Activated T-helper 2 cell treated with anti-CD3 and anti-CD28 coated beads, Interferon-gamma antibody, Interleukin-2, Interleukin-4, amounts not matched to agents 10 μg/mL and 5 μg/mL and 100 μg/mL, durations not matched to agents 14 hours and 24 hours and 36 hours (primary cell): ENCODE measurements around the gene DLG1. TPM values are rescaled to one million over a fixed set of nuclear protein-coding genes. Genes with fewer than 3 reads are reported as not detected.

Source experiments
- DNase-seq: peaks from one replicate; pipeline ENCODE4 v3.0.0; 2021; ENCODE audit warnings: low spot score
- H3K27ac Mint-ChIP-seq: one replicate; pipeline ENCODE4 v1.8.0; 2021; ENCODE audit warnings: mixed read lengths
- H3K27me3 Mint-ChIP-seq: one replicate; pipeline ENCODE4 v1.8.0; 2021; ENCODE audit warnings: low read depth, mixed read lengths
- H3K36me3 Mint-ChIP-seq: one replicate; pipeline ENCODE4 v1.8.0; 2021; ENCODE audit warnings: low read depth, mixed read lengths
- H3K4me1 Mint-ChIP-seq: one replicate; pipeline ENCODE4 v1.8.0; 2021; ENCODE audit warnings: low read depth, mixed read lengths
- H3K4me3 Mint-ChIP-seq: one replicate; pipeline ENCODE4 v1.8.0; 2021; ENCODE audit warnings: low read depth, mild to moderate bottlenecking, moderate library complexity, mixed read lengths
- H3K9me3 Mint-ChIP-seq: one replicate; pipeline ENCODE4 v1.8.0; 2021; ENCODE audit warnings: mixed read lengths
- intact Hi-C: fragments of 100-400 bp; cut with micrococcal nuclease; formaldehyde crosslinking; loops from one replicate; pipeline ENCODE4 v1.15.1; 2023
- total RNA-seq: library from RNA; stranded (reverse); gene quantifications from 2 replicates; pipeline ENCODE4 v1.2.3, GENCODE V29; 2022

Gene DLG1
- total RNA-seq, 1 donor from 2014 or later, result 77.5 TPM

DNA sequence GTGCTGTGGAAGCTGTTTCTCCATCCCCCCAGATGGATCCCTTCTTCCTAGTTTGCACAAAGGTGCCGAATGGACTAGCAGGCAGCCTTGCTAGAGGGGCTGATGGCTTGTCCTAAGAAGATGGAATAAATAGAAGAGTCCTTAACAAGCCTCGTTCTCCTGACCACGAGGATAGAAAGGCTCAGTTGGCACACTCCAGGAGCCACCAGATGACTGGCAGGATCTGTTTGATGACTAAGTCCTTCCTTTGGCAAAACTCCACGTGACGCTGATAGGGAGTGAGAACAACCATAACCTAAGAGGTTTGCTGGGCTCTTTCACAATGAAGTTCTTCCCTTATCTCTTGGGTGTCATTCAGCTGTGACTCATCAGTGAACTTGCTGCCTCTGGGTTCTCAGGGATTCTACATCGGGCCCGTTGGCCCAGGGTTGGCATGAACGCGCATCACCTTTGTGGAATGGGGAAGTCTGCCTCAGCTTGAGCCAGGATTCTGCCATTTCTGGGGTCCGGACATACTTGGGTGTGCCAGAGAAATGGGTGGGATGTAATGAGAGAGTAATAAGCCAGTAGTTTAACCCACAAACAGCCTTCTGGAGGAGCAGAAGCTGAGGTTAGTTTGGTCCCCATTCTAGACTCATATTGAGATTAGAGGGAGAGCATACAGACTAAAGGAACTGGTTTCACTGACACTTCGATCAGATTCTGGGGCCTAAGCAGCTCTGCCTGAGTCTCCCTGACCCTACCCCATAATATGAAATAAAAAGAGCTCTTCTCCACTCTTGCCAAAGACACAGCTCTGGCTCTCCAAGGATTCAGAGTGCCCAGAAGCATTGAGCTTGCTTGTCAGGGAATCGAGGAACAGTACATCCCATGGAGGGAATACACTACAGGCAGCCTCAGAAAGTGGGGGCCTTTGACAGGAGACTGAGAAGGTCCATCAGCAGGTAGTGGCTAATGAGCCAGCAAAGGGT is 266.8 kb downstream of the DLG1 start:
- no peak for DNase-seq
- Mint-ChIP-seq H3K36me3 (no peaks in the 10 kb centered on the region), H3K27me3 (peaks cover 2% of the 10 kb centered on the region), H3K4me3 (peak overlapping the region; percentile 27), H3K4me1 (peaks cover 14% of the 10 kb centered on the region), H3K27ac (peak overlapping the region; percentile 82), H3K9me3 (peaks cover 10% of the 10 kb centered on the region)
- intact Hi-C loops, result no loop called here

DNA sequence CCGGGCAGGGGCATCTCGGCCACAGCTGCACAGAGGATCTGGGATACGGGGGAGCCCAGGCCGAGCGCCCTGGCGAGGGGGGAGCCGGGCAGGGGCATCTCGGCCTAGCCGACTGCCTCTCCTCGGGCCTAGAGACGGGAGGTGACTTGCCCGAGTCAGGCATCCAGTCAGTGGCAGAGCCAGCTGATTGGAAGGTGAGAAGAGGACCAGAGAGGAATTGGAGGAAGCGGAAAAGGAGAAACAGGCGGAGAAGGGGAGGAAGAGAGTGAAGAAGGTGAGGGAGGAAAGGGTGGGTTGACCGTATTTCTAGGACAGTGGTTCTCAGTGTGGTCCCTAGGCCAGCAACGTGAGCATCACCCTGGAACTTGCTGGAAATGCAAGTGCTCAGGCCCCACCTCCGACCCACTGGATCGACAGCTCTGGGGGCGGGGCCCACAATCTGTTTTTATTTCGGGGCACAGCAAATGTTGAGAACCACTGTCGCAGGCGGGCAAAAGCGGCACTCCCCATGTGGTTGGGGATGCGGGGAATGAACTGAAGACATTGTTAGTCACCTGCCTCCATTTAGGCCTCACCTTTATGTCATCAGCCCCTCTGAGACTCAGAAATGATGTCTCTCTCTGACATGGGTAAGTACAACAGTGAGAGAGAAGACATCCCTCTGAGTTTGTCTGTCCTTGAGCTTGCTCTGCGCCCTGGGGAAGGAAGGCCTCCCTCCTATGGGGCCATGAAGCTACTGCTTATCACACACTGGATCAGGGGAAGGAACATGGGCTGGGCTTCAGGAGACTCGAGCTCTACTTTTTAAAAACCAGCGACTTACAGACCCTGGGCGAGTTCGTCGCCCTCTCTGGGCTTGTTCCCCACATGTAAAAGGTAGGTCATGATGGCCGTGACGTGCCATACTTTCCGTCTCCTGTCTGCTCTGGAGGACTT is 267.8 kb downstream of the DLG1 start:
- DNase-seq, result no peak
- Mint-ChIP-seq H3K27ac (peak overlapping the region; percentile 82), H3K4me1 (peaks cover 14% of the 10 kb centered on the region), H3K4me3 (peak overlapping the region; percentile 27), H3K9me3 (peaks cover 10% of the 10 kb centered on the region), H3K36me3 (no peaks in the 10 kb centered on the region), H3K27me3 (peaks cover 2% of the 10 kb centered on the region)
- intact Hi-C loops, result no loop called here

DNA sequence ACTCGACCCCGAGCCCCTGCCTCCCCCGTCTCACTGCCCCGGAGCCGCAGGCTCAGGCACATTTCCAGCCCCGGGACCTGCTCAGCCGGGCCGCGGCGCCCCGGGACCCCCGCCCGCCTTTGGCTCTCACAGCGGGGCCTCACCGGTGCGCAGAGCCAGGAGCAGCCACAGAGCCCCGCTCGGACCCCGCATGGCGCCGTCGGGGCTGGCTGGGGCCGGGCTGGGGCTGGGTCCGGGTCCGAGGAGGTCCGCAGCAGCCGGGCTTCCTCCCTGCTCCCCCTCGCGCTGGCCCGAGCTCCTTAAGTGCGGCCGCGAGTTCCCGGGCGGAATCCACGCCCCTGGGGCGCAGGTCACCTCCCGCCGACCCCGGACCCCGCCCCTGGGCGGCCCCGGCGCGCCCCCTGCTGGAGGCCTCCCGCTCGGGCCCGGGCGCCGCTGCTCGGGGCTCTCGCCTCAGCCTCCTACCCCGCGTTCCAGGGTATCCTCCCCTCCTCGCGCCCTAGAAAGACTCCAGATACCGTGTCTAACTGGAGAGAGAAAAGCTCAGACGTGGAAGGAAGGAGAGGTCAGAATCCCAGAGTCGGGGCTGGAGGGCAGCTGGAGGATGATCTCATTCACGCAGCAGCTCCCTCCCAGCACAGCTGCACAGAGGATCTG is 268.8 kb downstream of the DLG1 start, which contains the start of gene MELTF:
Gene MELTF, minus strand, starts transcription at position 307 of the 657 bp plus-strand sequence. Its CDS starts 115 bp downstream, at position 192.
- DNase-seq, result peak; percentile 70
- Mint-ChIP-seq H3K27me3 (no peaks in the 10 kb centered on the region), H3K4me3 (peak within 1 kb of the TSS; percentile 69), H3K27ac (no peak within 1 kb of the TSS), H3K36me3 (no peaks in the 10 kb centered on the region), H3K9me3 (peaks cover 7% of the 10 kb centered on the region), H3K4me1 (peaks cover 14% of the 10 kb centered on the region)
- intact Hi-C loops, result loop anchor here (1.0 kb wide), 1 partner anchor 26 kb away; no protein-coding TSS in a partner anchor

DNA sequence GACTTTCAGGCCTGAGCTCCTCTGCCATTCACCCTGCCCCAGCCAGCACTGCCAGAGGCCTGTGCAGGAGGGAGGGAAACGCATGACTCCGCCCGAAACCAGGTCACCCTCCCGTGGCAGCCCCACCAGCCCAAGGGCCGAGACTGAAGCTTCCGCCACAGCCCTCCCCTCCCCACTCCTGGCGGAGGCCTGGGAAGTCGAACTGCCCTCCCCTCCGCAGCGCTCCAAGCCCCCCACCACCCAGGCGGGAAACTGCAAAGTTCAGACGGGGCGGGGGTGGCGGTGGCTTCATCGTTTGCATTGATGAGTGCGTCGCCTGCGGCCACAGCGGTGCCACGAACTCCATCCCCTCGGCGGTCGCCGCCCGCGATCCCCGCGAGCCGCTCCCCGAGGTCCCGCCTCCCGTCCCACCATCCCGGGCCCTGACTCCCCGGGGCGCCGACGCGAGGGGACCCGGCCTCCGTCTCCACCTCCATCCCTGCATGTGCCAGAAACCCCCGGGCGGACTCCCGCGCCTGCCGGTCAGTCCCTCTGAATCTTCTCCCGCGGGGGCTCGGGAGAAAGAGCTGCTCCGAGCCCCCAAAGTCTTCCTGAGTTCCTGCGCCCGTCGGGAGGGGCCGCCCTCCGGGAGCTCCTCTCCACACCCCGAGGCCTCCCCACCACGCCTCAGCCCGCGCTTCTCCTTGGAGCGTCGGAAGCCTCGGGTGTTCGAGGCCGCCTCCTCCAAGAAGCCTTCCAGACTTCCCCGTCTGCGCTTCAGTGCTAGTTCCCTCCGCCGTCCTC is 269.5 kb downstream of the DLG1 start:
- H3K9me3 Mint-ChIP-seq, result peaks cover 3% of the 10 kb centered on the region
- intact Hi-C loops, result loop anchor here (1.0 kb wide), 1 partner anchor 26 kb away; no protein-coding TSS in a partner anchor
- H3K27ac Mint-ChIP-seq, result no peak overlapping the region
- H3K4me3 Mint-ChIP-seq, result peak overlapping the region; percentile 69
- H3K36me3 Mint-ChIP-seq, result no peaks in the 10 kb centered on the region
- peaks cover 14% of the 10 kb centered on the region for H3K4me1 Mint-ChIP-seq
- H3K27me3 Mint-ChIP-seq, result no peaks in the 10 kb centered on the region
- no peak for DNase-seq

DNA sequence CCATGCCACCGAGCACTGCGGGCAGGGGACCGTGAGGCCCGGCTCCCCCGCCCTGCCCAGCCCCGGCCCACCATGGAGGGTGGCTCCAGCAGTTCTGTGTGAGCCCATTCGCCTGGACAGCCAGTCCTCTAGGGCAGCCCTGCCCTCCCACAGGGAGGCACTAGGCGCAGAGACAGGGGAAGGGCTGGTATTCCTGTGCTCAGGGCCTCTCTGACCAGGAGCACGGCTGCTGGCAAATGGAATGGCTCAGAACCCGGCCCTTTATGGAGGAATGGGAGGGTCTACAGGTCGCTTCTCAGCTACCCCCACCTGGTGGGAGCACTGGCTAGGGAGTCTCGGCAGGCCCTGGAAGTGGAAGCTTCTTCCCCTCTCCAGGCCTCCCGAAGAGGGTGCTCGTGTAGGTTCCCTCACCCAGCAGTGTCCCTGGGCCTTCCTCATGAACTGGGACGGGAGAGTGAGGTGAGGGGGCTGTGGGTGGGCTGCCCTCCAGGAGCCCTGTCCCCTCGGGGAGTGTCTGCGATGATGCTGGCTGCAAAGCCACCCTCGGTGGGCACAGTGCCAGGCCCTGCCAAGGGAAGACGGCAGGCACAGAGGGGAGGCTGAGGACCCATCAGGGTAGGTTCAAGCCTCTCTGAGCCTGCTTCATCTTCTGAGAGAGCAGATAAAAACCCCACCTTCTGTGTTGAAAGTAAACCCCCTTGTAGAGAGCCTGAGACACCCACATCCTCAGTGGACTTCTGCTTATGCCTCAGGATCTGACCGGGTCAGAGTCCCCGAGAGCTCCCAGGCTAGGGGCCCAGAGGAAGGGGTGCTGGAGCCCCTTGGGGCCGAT is 270.3 kb downstream of the DLG1 start:
- H3K36me3 Mint-ChIP-seq, result no peaks in the 10 kb centered on the region
- H3K4me1 Mint-ChIP-seq, result peaks cover 18% of the 10 kb centered on the region
- DNase-seq, result no peak
- peak overlapping the region; percentile 69 for H3K4me3 Mint-ChIP-seq
- H3K27ac Mint-ChIP-seq, result no peak overlapping the region
- peaks cover 5% of the 10 kb centered on the region for H3K27me3 Mint-ChIP-seq
- intact Hi-C loops, result no loop called here
- H3K9me3 Mint-ChIP-seq, result no peaks in the 10 kb centered on the region

DNA sequence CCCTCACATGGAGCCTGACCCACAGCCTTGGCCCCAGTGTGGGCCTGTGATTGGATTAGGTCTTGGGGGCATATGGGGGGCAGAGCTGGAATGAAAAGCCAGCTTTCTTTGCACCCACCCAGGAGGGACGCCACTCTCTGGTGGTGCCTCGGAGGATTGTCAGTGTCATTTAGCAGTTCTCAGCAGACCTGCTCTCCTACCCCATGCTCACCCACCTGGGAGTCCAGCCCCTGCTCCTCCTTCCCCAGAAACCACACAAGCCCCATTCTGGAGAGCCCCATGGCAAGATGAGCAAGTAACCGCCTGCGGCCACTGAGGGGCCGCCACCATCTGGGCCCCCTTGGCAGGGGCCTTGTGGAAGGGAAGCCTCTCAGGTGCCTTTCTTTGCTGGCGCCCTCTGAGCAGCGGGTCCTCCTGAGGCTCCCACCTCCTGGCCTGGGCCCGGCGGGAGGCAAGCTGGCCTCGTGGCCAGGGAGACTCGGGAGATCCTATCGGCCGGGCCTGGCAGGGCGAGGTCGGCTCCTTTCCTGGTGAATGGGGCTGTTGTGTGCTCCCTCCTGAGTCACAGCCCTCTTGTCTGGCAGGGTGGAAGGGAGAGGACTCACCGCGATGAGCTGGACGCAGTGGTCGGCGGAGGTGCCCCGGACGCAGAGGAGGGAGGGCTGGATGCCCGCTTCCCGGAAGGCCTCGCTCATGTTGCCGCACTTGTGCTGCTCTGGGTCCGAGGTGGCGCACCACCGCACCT is 271.1 kb downstream of the DLG1 start:
- H3K27ac Mint-ChIP-seq, result no peak overlapping the region
- no peaks in the 10 kb centered on the region for H3K9me3 Mint-ChIP-seq
- intact Hi-C loops, result no loop called here
- no peak for DNase-seq
- no peaks in the 10 kb centered on the region for H3K36me3 Mint-ChIP-seq
- no peak overlapping the region for H3K4me3 Mint-ChIP-seq
- peaks cover 5% of the 10 kb centered on the region for H3K27me3 Mint-ChIP-seq
- H3K4me1 Mint-ChIP-seq, result peaks cover 19% of the 10 kb centered on the region

DNA sequence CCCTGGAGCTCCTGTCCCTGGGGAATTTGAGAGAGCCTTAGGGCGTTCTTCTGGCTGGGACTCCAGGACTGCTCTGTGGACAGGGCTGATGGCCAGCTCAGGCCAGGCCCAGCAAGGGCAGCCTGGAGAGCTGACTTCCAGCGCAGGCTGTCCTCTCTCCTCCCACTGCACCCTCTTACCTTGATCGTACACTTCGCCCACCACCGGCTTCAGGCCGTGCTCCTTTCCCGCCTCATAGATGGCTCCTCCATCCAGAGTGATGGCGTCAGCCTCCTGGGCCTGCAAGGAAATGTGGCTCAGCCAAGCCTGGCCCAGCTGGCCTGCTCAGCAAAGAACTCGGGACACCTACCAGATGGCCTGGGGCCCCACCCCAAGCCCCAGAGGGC is 271.9 kb downstream of the DLG1 start:
- H3K27me3 Mint-ChIP-seq, result peaks cover 5% of the 10 kb centered on the region
- no peaks in the 10 kb centered on the region for H3K9me3 Mint-ChIP-seq
- H3K4me1 Mint-ChIP-seq, result peaks cover 11% of the 10 kb centered on the region
- H3K36me3 Mint-ChIP-seq, result no peaks in the 10 kb centered on the region
- no peak overlapping the region for H3K27ac Mint-ChIP-seq
- H3K4me3 Mint-ChIP-seq, result no peak overlapping the region
- peak; percentile 7 for DNase-seq
- intact Hi-C loops, result no loop called here

DNA sequence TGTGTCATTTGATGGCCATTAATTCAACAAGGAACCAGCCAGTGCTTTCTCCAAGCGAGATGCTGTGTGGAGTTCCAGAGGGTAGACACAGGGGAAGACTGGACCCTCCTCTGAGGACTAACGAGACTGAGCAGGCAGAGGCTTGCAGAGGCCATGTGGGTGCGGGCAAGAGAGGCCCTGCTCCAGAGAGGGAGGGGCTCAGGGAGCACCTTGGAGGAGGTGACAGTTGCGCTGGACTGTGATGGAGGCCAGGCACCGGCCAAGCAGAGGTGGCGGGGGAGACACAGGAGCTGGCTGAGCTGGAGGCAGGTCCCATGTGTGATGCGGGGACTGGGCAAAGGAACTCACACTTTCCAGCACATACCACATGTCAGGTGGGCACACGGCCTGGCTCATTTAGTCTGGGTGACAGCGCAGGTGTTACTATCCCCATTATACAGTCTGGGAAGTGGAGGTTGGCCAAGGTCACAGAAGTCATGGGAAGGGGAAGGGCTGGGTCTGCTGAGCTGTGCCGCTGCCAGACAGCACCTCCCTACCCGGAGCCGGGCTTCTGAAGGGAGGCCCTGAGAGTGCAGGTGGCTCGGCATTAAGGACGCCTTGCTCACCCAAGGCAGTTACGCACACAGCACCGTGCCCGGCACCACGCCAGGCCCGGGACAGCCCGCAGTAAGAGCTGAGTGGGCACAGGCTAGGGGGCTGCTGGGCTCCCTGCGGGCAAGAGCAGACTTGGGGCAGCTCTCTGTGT is 272.5 kb downstream of the DLG1 start:
- Mint-ChIP-seq H3K9me3 (no peaks in the 10 kb centered on the region), H3K27me3 (peaks cover 5% of the 10 kb centered on the region), H3K4me1 (peaks cover 7% of the 10 kb centered on the region), H3K4me3 (no peak overlapping the region), H3K36me3 (no peaks in the 10 kb centered on the region), H3K27ac (no peak overlapping the region)
- DNase-seq, result peak; percentile 7
- intact Hi-C loops, result no loop called here

DNA sequence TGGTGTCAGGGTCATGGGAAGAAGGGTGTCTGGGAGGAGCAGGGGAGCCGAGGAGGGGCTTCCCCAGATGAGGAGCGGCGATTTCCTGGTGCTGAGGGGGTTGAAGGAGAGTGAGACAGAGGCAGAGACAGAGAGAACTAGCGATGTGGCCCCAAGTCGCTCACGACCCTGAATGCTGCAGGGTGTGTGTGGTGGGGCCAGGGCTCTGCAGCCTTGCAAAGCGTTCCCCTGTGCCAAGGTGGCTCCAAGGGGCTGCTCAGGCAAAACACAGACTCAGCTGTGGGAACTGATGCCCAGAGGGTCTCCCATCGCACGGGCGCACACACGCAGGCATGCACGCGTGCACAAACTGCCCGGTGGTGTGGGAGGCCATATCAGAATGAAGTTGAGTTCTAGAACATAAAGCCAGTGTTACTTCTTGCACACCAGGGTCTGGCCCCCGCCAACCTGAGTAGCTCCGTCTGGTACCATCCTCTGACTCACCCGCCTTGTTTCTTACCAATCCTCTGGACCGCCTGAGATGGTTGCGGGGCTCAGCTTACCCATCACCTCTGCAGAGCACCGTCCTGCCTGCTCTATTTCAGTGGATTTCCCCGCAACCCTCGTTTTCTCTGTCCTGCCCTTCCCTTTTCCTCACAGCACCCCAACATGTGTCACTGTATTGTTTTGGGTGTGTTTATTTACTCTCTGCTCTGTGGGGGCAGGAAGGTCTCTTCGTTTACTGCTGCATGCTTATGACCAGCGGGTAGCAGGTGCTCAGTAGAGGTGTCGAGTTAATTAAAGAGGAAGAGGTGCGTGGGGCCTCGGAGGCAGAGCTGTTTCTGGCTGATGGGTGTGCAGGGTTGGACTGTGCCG is 273.3 kb downstream of the DLG1 start:
- intact Hi-C loops, result no loop called here
- Mint-ChIP-seq H3K27me3 (peaks cover 5% of the 10 kb centered on the region), H3K36me3 (no peaks in the 10 kb centered on the region), H3K9me3 (no peaks in the 10 kb centered on the region), H3K27ac (no peak overlapping the region), H3K4me1 (peaks cover 7% of the 10 kb centered on the region), H3K4me3 (no peak overlapping the region)
- DNase-seq, result no peak
